Gastroesophageal sphincter (tissue), 3 donors: ENCODE results near the gene CD2.

Experiments
- POLR2AphosphoS5 ChIP-seq: sonication (generic); formaldehyde crosslinking; IDR thresholded peaks from one replicate; pipeline ENCODE4 v1.6.1; 2017; ENCODE audit warnings: antibody characterized with exemption
- TF ChIP-seq, protein P1 (sequence below), 4 experiments: fragments of 200-600 bp in 2 of 4; fragments of 450-650 bp in 2 of 4; sonication (generic) in 1 of 4; IDR thresholded peaks; one replicate each; pipeline ENCODE4 v1.5.1; 2017 to 2019; ENCODE audit warnings: antibody characterized with exemption in 4 of 4, mild to moderate bottlenecking in 2 of 4, moderate library complexity in 2 of 4

GRCh38 chr1:116706123-116706522, 48.1 kb upstream of the CD2 start:
- TF ChIP-seq, protein P1, sequence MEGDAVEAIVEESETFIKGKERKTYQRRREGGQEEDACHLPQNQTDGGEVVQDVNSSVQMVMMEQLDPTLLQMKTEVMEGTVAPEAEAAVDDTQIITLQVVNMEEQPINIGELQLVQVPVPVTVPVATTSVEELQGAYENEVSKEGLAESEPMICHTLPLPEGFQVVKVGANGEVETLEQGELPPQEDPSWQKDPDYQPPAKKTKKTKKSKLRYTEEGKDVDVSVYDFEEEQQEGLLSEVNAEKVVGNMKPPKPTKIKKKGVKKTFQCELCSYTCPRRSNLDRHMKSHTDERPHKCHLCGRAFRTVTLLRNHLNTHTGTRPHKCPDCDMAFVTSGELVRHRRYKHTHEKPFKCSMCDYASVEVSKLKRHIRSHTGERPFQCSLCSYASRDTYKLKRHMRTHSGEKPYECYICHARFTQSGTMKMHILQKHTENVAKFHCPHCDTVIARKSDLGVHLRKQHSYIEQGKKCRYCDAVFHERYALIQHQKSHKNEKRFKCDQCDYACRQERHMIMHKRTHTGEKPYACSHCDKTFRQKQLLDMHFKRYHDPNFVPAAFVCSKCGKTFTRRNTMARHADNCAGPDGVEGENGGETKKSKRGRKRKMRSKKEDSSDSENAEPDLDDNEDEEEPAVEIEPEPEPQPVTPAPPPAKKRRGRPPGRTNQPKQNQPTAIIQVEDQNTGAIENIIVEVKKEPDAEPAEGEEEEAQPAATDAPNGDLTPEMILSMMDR (IDR thresholded peaks at IDR 0.05), result no peak
- TF ChIP-seq POLR2AphosphoS5, result no peak
